PFSK-1 (cell line): Measurements from ENCODE around the gene ERBB4.

Experiments
- FOXP2 ChIP-seq: optimal IDR thresholded peaks from 2 replicates; pipeline ENCODE3; 2011; ENCODE audit warnings: borderline replicate concordance, control low read depth, inconsistent platforms; ENCODE audit not compliant: insufficient read depth; ENCODE audit errors: extremely low read length, extremely low read depth
- POLR2AphosphoS5 ChIP-seq: IDR thresholded peaks from 2 replicates; pipeline ENCODE4 v1.6.1; 2012; ENCODE audit warnings: low read depth, mild to moderate bottlenecking, control low read depth, low read length, moderate library complexity
- REST ChIP-seq, 2 experiments: IDR thresholded peaks; 2 replicates each; pipeline versions ENCODE4 v1.6.1 to v1.8.0; 2011 to 2012; ENCODE audit warnings: low read depth in 2 of 2, low read length in 2 of 2, control low read depth in 1 of 2, inconsistent platforms in 1 of 2, mild to moderate bottlenecking in 1 of 2, moderate library complexity in 1 of 2; ENCODE audit not compliant: insufficient read depth in 1 of 2
- SIN3A ChIP-seq: IDR thresholded peaks from 2 replicates; pipeline ENCODE4 v1.6.1; 2012; ENCODE audit warnings: mild to moderate bottlenecking, low read length, moderate library complexity, borderline replicate concordance; ENCODE audit not compliant: insufficient read depth
- TAF1 ChIP-seq: IDR thresholded peaks from 2 replicates; pipeline ENCODE4 v1.6.1; 2012; ENCODE audit warnings: low read length, control low read depth, borderline replicate concordance; ENCODE audit not compliant: insufficient read depth

- TF ChIP-seq TAF1 (no peak), FOXP2 (no peak), POLR2AphosphoS5 (no peak), REST (IDR thresholded peaks at IDR 0.05; ENCODE audit: insufficient read depth in 1 of 2, low read depth in 2 of 2, low read length in 2 of 2) (no peak), SIN3A (no peak)
These were observed 533.4 kb downstream of the ERBB4 start for GRCh38 chr2:212005085-212005671.
